Amygdala (tissue), 56 donors: ENCODE results near the gene P2RY14.

Source experiments
- DNase-seq, 56 donors: peaks; one replicate each; lab custom pipeline; 2025; lab: John Stamatoyannopoulos, UW

P2RY14 gene

GRCh38 chr3:151196434-151196833, 81.9 kb downstream of the P2RY14 start:
- no peak for DNase-seq

GRCh38 chr3:151195826-151196225, 82.5 kb downstream of the P2RY14 start:
- no peak for DNase-seq

GRCh38 chr3:151192545-151192944, 85.8 kb downstream of the P2RY14 start:
- no peak for DNase-seq

GRCh38 chr3:151191095-151191494, 87.2 kb downstream of the P2RY14 start:
- no peak for DNase-seq

GRCh38 chr3:151183265-151183671, 95.1 kb downstream of the P2RY14 start:
- no peak for DNase-seq

- DNase-seq, result no peak
These were observed 95.8 kb downstream of the P2RY14 start for GRCh38 chr3:151182349-151183079.

- DNase-seq, result no peak
These were observed 100.0 kb downstream of the P2RY14 start for GRCh38 chr3:151178208-151178845.

- no peak for DNase-seq
These were observed 102.4 kb downstream of the P2RY14 start for GRCh38 chr3:151175952-151176351.

- no peak for DNase-seq
These were observed 104.0 kb downstream of the P2RY14 start for GRCh38 chr3:151174351-151174750.

- DNase-seq, result peak in 3 of 56 donors; percentile 1 to 15 (median 3)
These were observed 107.1 kb downstream of the P2RY14 start for GRCh38 chr3:151171145-151171757.

GRCh38 chr3:151169948-151170679, 108.2 kb downstream of the P2RY14 start:
- peak in 13 of 56 donors; percentile 5 to 39 (median 10) for DNase-seq

GRCh38 chr3:151169262-151169947, 108.9 kb downstream of the P2RY14 start:
- no peak for DNase-seq

GRCh38 chr3:151168269-151169094, 109.9 kb downstream of the P2RY14 start:
- peak in 28 of 56 donors; percentile 4 to 69 (median 32) for DNase-seq

- DNase-seq, result no peak
These were observed 112.2 kb downstream of the P2RY14 start for GRCh38 chr3:151166161-151166560.

- DNase-seq, result no peak
These were observed 113.1 kb downstream of the P2RY14 start for GRCh38 chr3:151165226-151165625.
